ENCODE measurements around the gene LRG1. TPM values are rescaled to one million over a fixed set of nuclear protein-coding genes. Genes with fewer than 3 reads are reported as not detected.

LRG1 gene
- total and polyA plus RNA-seq, 2 of the 13 experiments (the other 11 are each of a cell fraction or from before 2014, with no cell fraction given), result 12.0 to 39.3 TPM

DNA sequence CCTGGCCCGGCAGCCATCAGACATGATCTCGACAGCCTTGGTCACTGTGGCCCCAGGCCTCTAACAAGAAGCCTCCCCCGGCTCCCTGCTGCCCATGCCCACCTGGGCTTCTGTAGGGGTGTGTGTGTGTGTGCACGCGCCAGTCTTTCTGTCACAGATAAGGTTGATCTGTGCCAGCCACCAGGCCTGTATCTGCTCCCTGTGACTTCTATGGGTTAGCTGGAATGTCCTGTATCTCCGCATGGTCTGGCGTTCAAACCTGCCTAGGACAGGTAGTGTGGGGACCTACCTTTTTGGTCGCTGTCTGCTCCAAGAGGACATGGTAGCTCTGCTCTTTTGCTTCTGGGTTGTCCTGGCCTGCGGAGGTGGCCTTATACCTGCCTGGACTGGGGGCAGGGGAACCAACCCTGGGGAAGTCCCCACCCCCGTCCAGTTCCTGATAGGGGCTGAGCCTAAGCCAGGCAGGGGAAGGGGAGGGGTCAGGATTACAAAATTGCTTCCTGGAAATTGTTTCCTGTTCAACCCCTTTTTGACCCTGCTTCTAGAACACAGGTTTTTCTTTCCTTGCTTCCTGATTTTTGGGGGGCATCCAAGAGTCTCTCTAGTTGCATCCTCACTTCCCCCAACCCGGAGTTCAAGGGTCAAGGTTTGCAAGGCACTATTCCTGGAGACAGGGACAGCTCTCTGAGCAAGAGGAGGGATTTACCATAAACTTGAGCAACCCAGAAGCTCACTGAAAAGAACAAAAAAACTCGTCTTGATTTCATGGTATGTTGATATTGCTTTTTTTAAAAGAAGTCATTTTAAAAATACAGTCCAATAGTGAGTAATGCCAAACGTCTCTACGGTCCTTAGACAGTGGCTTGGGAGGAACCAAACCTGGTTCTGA, at the start of gene LRG1 (continued):
- TF ChIP-seq, protein P1, sequence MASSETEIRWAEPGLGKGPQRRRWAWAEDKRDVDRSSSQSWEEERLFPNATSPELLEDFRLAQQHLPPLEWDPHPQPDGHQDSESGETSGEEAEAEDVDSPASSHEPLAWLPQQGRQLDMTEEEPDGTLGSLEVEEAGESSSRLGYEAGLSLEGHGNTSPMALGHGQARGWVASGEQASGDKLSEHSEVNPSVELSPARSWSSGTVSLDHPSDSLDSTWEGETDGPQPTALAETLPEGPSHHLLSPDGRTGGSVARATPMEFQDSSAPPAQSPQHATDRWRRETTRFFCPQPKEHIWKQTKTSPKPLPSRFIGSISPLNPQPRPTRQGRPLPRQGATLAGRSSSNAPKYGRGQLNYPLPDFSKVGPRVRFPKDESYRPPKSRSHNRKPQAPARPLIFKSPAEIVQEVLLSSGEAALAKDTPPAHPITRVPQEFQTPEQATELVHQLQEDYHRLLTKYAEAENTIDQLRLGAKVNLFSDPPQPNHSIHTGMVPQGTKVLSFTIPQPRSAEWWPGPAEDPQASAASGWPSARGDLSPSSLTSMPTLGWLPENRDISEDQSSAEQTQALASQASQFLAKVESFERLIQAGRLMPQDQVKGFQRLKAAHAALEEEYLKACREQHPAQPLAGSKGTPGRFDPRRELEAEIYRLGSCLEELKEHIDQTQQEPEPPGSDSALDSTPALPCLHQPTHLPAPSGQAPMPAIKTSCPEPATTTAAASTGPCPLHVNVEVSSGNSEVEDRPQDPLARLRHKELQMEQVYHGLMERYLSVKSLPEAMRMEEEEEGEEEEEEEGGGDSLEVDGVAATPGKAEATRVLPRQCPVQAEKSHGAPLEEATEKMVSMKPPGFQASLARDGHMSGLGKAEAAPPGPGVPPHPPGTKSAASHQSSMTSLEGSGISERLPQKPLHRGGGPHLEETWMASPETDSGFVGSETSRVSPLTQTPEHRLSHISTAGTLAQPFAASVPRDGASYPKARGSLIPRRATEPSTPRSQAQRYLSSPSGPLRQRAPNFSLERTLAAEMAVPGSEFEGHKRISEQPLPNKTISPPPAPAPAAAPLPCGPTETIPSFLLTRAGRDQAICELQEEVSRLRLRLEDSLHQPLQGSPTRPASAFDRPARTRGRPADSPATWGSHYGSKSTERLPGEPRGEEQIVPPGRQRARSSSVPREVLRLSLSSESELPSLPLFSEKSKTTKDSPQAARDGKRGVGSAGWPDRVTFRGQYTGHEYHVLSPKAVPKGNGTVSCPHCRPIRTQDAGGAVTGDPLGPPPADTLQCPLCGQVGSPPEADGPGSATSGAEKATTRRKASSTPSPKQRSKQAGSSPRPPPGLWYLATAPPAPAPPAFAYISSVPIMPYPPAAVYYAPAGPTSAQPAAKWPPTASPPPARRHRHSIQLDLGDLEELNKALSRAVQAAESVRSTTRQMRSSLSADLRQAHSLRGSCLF (CRISPR knock-in tag; IDR thresholded peaks at IDR 0.05; ENCODE audit: borderline replicate concordance), result no peak
- TF ChIP-seq MED1 (CRISPR knock-in tag; IDR thresholded peaks at IDR 0.05) (peak; percentile 64; the same call in 1 of the 2 replicates), HNRNPLL (IDR thresholded peaks at IDR 0.05; ENCODE audit: low read depth, low read length, poor library complexity, severe bottlenecking) (no peak), ZNF234 (CRISPR knock-in tag; conservative IDR thresholded peaks at IDR 0.05) (no peak), FOXO1 (CRISPR knock-in tag; IDR thresholded peaks at IDR 0.05) (no peak), ZNF549 (CRISPR knock-in tag; IDR thresholded peaks at IDR 0.05) (no peak), NONO (IDR thresholded peaks at IDR 0.05) (no peak), NONO (CRISPR knock-in tag; conservative IDR thresholded peaks at IDR 0.05) (peak; percentile 53; the same call in 1 of the 2 replicates), ZMYM4 (CRISPR knock-in tag; IDR thresholded peaks at IDR 0.05) (peak; percentile 32; the same call in 1 of the 2 replicates), IKZF4 (CRISPR knock-in tag; IDR thresholded peaks at IDR 0.05; ENCODE audit: borderline replicate concordance, low read depth, not compliant biosample characterization) (no peak), PRPF4 (IDR thresholded peaks at IDR 0.05; ENCODE audit: low read depth, low read length, poor library complexity, severe bottlenecking) (peak; percentile 31)
- TF ChIP-seq, protein P2, sequence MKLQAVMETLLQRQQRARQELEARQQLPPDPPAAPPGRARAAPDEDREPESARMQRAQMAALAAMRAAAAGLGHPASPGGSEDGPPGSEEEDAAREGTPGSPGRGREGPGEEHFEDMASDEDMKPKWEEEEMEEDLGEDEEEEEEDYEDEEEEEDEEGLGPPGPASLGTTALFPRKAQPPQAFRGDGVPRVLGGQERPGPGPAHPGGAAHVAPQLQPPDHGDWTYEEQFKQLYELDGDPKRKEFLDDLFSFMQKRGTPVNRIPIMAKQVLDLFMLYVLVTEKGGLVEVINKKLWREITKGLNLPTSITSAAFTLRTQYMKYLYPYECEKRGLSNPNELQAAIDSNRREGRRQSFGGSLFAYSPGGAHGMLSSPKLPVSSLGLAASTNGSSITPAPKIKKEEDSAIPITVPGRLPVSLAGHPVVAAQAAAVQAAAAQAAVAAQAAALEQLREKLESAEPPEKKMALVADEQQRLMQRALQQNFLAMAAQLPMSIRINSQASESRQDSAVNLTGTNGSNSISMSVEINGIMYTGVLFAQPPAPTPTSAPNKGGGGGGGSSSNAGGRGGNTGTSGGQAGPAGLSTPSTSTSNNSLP (IDR thresholded peaks at IDR 0.05; ENCODE audit: low read depth, low read length), result no peak
- TF ChIP-seq, protein P3, sequence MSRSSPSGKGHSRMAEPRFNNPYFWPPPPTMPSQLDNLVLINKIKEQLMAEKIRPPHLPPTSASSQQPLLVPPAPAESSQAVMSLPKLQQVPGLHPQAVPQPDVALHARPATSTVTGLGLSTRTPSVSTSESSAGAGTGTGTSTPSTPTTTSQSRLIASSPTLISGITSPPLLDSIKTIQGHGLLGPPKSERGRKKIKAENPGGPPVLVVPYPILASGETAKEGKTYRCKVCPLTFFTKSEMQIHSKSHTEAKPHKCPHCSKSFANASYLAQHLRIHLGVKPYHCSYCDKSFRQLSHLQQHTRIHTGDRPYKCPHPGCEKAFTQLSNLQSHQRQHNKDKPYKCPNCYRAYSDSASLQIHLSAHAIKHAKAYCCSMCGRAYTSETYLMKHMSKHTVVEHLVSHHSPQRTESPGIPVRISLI (CRISPR knock-in tag; IDR thresholded peaks at IDR 0.05; ENCODE audit: borderline replicate concordance), result no peak; the same call in 1 of the 2 replicates
- TF ChIP-seq, protein P4, sequence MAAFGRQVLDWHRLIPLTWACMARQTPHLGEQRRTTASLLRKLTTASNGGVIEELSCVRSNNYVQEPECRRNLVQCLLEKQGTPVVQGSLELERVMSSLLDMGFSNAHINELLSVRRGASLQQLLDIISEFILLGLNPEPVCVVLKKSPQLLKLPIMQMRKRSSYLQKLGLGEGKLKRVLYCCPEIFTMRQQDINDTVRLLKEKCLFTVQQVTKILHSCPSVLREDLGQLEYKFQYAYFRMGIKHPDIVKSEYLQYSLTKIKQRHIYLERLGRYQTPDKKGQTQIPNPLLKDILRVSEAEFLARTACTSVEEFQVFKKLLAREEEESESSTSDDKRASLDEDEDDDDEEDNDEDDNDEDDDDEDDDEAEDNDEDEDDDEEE (CRISPR knock-in tag; IDR thresholded peaks at IDR 0.05), result no peak; the same call in 1 of the 2 replicates
- TF ChIP-seq, protein P5, sequence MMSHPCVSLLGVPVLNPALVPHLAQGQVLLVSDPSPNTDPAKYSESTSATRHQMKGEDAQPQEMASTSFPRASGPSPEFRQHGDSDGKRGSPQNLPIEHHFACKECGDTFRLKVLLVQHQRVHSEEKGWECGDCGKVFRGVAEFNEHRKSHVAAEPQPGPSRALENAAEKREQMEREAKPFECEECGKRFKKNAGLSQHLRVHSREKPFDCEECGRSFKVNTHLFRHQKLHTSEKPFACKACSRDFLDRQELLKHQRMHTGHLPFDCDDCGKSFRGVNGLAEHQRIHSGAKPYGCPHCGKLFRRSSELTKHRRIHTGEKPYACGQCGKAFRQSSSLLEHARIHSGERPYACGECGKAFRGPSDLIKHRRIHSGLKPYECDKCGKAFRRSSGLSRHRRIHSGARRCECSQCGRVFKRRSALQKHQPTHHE (CRISPR knock-in tag; IDR thresholded peaks at IDR 0.05; ENCODE audit: borderline replicate concordance), result no peak; the same call in 1 of the 2 replicates
- TF ChIP-seq, protein P6, sequence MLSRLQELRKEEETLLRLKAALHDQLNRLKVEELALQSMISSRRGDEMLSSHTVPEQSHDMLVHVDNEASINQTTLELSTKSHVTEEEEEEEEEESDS (CRISPR knock-in tag; IDR thresholded peaks at IDR 0.05; ENCODE audit: borderline replicate concordance), result no peak
